Stimulated activated CD4-positive, alpha-beta T cell treated with anti-CD3 and anti-CD28 coated beads, Interleukin-12 subunit alpha, Interleukin-12 subunit beta, amount 100 ng/mL, for 24 hours (primary cell): ENCODE data around the gene SFXN4.
"Not testable (repeated sequence)": the region's sequence is repeated elsewhere in the genome, so short reads cannot be mapped to it uniquely, and the experiment has no call there.

Experiments used
- DNase-seq, 2 experiments: peaks; one replicate each; pipeline ENCODE4 v3.0.0-alpha.2; 2020; ENCODE audit warnings: low read depth in 2 of 2

SFXN4 gene

DNA sequence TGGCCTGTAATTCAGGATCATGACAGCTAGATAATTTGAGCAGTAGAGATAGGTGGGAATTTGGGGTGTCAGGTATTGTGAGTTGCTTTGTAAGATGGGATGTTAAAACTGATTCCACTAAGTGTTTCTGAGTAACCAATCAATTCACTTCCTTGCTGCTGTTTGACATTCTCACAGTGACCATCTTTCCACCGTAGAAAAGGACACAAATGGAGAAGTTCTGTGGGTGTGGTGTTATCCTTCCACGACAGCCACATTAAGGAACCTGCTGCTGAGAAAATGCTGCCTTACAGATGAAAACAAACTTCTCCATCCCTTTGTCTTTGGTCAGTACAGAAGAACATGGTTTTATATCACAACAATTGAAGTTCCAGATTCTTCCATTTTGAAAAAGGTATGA lies 57.7 kb downstream of the SFXN4 start:
- DNase-seq = not testable (repeated sequence)

DNA sequence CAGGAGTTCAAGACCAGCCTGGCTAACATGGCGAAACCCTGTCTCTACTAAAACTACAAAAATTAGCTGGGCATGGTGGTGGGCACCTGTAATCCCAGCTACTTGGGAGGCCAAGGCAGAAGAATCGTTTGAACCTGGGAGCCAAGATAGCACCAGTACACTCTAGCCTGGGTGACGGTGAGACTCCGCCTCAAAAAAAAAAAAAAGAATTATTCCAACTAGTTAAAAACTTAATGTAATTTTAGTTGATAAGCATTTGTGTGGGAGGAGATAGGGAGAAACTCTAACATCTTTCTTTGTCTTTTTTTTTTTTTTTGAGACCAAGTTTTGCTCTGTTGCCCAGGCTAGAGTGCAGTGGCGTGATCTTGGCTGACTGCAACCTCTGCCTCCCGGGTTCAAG lies 58.4 kb downstream of the SFXN4 start:
- DNase-seq = not testable (repeated sequence)

DNA sequence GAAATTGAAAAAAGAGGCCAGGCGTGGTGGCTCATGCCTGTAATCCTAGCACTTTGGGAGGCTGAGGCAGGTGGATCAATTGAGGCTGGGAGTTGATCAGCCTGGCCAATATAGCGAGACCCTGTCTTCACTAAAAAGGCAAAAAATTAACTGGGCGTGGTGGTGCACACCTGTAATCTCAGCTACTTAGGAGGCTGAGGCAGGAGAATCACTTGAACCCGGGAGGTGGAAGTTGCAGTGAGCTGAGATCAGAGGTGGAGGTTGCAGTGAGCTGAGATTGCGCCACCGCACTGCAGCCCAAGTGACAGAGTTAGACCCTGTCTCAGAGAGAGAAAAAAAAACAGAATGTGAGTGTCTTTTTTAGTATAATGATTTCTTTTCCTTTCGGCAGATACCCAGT lies 59.6 kb downstream of the SFXN4 start:
- not testable (repeated sequence) for DNase-seq

DNA sequence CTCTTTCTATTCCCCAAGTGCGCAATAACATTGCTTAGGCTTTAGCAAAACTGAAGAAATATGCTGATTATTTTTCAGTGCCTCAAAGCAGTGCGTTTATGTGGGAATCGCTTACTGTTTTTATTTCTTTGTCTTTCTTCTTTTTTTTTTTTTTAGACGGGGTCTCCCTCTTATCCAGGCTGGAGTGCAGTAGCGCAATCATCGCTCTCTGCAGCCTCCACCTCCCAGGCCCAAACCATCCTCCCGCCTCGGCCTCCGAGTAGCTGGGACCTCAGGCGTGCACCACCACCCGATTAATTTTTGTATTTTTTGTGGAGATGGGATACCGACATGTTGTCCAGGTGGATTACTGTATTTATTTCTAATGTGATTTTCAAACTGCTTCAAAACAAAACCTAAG lies 60.4 kb downstream of the SFXN4 start:
- DNase-seq = no peak

DNA sequence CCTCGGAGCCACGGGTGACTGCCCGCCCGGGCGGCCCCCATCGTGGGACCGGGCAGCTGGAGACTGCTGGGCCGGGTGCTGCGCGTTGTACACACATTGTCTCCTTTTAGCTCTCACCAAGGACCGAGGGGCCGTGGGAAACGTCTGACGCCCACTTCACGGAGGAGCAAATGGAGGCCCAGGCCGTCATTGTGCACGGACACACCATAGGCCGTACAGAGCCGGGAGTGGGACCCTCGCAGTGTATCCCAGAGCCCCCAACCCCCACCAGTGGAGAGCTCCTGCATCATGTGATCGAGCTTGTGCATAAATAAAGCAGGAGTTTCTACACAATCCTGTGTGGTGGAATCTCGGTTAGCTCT lies 60.9 kb downstream of the SFXN4 start:
- DNase-seq = no peak

DNA sequence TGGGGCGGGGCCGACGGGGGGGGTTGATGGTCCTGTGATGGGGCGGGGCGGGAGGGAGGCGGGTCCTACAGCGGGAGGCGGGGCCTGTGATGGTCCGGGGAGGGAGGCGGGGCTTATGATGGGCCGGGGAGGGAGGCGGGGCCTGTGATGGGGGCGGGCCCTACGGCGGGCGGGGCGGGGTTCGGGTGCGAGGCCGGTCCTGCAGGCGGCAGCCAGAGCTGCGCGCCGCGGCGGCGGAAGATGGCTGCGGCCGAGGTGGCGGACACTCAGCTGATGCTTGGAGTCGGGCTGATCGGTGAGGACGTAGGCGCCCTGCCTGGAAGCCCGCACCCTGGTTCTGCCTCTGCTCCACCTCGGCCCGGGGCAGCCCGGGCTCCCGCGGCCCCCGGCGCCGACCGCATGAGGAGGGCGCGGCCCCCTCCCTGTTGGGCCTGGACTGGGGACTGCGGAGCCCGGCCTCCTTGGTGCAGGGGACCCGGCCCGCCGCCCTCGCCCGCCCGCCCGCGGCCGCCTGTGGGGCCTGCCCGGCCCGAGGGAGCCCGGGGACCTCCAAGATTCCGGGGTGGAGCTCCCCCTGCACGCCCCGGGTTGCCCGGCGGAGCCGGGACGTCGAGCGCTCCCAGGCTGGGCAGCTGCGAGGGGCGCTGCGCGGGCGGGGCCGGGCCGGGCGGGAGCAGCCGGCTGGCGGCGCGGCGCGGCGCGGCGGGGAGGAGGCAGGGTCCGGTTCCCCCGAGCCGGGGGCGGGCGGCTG lies 61.4 kb downstream of the SFXN4 start, which contains the start of gene DENND10:
Gene DENND10 (plus strand): TSS at position 211 of the 751 bp plus-strand sequence. CDS start 30 bp downstream, at position 241.
- peak; percentile 62 to 65 for DNase-seq

DNA sequence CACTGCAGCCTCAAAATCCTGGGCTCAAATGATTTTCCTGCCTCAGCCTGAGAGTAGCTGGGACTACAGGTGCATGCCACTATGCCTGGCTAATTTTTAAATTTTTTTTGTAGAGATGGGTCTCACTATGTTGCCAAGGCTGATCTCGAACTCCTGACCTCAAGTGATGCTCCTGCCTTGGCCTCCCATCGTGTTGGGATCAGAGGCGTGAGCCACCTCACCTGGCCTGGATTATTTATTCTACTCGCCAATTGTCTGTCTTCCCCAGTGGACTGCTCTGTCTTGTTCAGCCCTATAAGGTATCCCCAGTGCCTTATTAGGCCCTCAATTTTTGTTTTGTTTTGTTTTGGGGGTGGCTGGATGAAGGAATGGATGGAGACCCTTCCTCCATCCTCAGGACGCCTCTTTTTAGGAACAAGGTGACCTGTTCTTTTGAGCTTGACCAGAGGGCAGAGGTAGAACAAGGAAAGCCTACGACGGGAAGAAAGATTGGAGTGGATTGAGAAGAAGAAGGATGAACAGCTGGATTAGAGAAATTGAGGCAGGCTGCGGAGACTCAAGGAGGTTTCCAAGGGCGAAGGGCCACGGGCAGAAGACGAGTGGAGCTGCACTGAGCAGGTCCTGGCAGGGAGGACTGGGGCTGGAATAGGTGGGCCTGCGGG lies 62.1 kb downstream of the SFXN4 start:
- no peak for DNase-seq

DNA sequence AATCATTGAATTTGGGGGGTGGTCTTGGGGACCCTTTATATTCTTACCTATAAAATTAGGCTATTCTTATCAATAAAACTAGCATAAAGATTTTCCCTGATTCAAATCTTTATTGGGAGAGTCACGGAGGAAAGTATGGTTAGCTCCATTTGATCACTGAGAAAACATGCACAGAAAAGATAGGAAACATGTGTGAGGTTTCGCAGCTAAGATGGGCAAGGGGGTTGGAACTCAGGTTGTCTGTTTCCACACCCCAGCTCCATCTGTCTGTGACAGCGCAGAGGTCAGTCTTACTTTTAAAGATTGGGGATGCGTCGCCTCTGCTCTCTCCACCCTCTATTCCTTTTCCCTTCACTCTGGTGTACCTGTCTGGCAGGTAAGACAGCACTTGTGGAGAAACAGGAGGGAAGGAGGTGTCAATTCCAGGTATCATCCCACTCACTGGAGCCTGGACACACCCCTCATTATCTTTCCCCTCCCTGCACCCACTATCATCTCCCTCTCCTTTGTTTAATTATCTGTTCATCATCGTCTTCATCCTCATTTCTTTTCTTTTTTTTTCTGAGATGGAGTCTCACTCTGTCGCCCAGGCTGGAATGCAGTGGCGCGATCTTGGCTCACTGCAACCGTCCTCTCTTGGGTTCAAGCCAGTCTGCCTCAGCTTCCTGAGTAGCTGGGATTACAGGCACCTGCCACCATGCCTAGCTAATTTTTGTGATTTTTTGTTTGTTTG lies 64.0 kb downstream of the SFXN4 start:
- DNase-seq = no peak

DNA sequence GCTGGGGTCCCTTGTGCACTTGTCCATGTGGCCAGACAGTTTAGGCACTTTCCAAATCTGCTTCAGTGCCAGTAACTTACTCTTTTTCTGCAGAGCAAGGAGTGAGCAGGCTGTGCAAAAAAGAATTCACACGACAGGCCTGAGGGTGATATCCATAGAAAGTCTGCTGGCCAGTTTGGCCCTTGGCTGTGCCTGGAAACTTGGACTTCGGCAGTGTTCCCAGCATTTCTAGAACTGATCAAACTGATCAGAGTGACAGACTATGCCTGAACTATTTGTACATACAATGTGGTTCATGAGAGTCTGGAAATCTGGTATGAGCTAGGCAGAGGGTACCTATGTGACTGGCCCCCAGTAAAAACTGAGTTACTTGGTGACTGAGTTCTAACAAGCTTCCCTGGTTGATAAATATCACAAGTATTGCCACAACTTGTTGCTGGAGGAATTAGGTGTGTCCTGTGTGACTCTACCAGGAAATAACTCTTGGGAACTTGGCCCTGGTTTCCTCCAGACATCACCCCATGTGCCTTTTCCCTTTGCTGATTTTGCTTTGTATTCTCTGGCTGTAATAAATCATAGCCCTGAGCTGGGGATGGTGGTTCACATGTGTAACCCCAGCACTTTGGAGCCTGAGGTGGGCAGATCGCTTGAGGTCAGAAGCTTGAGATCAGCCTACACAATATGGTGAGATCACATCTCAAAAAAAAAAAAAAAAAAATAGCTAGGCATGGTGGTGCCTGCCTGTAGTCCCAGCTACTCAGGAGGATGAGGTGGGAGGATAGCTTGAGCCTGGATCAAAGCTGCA lies 64.9 kb downstream of the SFXN4 start:
- no peak for DNase-seq

DNA sequence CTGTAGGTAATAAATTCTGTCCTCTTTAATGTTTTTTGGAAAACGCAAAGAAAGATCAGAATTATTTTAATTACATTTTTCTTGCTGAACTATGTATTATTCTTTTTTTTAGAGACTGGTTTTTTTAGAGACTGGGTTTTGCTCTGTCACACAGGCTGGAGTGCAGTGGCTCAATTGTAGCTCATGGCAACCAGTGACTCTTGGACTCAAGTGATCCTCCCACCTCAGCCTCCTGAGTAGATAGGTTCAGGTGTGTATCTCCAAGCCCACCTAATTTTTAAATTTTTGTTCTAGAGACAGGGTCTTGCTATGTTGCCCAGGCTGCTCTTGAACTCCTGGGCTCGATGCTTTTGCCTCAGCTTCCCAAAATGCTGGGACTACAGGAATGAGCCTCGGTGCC lies 66.9 kb downstream of the SFXN4 start:
- DNase-seq = no peak

DNA sequence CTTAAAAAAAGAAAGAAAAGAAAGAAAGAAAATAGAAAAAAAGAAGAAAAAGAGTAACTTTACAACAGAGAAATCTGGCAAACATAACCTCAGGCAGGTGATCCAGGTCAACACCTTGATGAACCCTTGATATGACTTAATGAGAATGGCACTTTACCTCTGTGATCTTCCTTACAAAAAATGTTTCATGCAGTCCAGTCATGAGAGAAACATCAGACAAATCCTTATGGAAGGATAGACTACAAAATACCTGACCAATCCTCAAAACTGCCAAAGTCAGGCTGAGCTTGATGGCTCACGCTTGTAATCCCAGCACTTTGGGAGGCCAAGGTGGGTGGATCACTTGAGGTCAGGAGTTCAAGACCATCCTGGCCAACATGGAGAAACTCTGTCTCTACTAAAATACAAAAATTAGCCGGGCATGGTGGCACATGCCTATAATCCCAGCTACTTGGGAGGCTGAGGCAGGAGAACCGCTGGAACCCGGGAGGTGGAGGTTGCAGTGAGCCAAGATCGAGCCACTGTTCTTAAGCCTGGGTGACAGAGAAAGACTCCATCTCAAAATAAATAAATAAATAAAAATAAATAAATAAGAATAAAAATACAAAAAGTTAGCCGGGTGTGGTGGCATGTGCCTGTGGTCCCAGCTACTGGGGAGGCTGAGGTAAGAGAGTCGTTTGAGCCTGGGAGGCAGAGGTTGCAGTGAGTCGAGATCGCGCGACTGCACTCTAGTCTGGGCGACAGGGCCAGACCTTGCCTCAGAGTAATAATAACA lies 68.7 kb downstream of the SFXN4 start:
- DNase-seq = not testable (repeated sequence)

DNA sequence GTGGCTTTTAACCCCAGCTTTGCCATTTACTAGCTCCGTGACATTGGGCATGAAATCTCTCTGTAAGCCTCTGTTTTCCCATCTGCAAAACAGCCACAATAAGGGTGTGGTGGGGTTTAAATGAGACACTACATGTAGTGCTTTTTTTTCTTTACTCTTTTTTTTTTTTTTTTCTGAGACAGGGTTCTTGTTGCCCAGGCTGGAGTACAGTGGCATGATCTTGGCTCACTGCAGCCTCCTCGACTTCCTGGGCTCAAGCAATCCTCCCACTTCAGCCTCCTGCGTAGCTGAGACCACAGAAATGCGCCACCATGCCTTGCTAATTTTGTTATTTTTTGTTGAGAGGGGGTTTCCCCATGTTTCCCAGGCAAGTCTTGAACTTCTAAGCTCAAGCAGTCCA lies 69.9 kb downstream of the SFXN4 start:
- no peak for DNase-seq

DNA sequence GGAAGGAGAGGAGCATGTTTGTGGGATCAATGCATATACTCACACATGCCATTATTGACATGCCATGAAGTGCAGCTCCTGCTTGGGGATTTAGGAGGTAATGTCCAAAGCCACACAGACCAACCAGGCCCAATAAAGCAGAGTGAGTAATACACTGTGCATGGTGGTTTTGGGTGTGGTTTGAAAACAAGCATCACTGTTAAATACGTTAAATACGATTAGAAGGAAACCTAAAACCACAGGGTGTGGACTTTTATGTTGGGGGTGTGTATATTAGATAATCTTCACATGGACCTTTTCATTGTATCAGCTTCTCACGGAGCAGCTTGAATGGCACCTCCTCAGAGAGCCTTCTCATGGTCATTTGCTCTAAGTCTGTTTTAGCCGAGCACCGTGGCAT lies 74.5 kb downstream of the SFXN4 start:
- no peak for DNase-seq
